Activated CD4-positive, CD25-positive, alpha-beta regulatory T cell treated with anti-CD3 and anti-CD28 coated beads, Interleukin-2, amount 50 U/mL, for 24 hours (primary cell): ENCODE results near the gene ANGPT4.

ENCODE experiments used
- ATAC-seq, 2 donors: fragments of 150-1000 bp; cut with Tn5 transposase; one replicate each; pipeline ENCODE4 v1.10.0; 2021; ENCODE audit warnings: mild to moderate bottlenecking in 1 of 2, moderate library complexity in 1 of 2

ANGPT4 gene

DNA sequence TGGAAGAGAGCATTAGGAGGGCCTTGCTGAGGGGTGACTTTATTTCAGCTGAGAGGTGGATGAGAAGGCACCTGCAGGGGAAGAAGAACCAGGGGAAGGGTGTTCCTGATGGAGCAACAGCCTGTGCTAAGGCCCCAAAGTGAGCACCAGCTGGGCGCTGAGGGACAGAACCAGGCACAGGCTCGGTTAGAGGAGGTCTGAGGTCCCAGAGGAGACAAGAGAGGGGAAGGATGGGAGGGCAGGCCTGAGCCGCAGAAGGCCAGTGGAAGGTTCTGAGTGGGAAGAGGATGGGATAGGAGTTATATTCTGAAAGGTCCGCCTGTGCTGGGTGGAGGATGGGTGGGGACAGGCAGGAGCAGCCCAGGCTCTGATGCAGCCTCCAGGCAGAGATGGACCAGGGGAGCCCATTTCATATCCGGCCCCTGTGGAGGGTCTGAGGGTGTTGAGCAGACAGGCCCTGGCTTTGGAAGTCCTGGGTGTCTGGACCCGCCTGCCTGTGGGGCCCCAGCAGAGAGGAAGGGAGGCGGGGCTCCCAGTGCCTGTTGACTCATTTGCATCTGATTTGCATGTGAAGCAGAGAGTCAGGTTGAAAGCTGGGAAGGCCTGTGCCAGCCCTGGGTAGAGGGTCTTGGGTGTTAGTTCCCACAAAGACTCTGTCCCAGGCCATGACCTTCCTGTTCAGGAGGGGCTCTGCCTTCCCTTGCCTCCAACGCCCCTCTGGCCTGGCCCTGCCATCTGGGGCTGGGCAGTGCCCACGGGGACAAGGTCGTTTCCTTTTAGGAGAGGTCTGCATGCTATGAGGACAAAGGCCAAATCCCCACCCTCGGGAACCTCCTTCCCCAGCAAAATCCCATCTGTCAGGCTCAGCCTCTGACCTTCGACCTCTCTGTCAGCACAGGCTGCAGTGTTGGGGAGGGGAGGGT is 93.2 kb downstream of the ANGPT4 start:
- no peak for ATAC-seq

DNA sequence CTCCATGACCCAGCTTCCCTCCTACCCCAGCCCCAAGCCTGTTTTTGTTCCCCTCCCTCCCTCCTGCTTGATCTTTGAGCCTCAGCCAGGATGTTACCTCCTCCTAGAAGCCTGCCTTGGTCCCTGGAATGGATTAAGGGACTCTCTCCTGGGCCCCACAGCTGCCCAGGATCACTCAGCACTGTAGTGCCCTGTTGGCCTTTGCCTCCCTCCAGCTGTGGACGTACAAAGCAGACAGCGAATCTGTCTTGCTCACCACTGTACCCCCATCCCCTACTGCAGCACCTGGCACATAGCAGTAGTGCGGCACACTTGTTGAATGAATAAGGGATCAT is 94.4 kb downstream of the ANGPT4 start:
- no peak for ATAC-seq

DNA sequence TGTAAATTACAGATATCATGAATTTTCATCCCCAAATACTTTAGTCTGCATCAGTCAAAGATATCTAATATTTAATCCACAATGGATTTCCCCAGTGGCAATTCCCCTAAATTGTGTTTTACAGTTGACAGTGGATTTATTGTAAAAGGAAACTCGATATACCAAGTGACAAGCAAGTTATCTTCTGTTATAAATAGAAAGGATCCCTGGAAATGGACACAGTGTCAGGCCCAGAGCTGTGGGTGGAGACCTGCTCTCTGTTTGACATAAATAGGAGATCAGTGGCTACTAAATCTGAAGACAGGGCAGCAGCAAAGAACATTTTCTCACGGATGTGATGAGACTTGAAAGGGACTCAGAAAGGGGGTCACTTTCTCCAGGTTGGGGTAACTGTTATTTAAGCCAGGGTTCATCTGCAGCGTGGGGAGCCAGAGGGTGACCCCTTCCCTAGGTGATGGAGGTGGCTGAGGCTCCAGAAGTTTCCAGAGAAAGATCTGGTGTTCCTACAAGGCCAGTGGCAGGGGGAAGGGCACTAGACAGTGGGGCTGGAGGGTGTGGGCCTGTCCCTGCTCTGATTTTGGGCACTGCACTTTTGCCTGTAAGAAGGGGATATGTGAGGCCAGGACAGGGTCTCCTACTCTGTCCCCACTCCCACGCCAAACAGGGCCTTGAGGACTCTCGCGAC is 94.9 kb downstream of the ANGPT4 start:
- no peak for ATAC-seq

DNA sequence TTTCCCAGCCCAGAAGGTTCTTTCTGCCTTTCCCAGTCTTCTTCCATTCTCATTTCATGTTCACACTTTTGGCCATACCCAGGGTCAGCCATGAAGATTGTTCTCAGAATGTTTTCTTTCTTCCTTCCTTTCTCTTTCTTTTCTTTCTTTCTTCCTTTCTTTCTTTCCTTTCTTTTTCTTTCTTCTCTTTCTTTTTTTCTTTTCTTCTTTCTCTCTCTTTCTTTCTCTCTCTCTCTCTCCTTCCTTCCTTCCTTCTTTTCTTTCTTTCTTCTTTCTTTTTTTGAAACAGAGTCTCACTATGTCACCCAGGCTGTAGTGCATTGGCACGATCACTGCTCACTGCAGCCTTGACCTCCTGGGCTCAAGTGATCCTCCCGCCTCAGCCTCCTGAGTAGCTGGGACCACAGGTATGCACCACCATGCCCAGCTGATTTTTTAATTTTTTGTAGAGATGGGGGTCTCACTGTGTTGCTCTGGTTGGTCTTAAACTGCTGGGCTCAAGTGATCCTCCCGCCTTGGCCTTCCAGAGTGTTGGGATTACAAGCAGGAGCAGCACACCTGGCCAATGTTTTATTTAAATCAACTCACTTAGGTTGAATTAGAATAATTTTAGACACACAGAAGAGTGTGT is 95.7 kb downstream of the ANGPT4 start:
- no peak for ATAC-seq
